Measurements from ENCODE around the gene FAM53A. TPM values are rescaled to one million over a fixed set of nuclear protein-coding genes. Genes with fewer than 3 reads are reported as not detected.

FAM53A gene
- total RNA-seq, 1 donor from 2014 or later: not detected

- DNase-seq (ENCODE audit: low spot score): no peak
Measured at GRCh38 chr4:1593881-1594345, 90.2 kb downstream of the FAM53A start.

DNA sequence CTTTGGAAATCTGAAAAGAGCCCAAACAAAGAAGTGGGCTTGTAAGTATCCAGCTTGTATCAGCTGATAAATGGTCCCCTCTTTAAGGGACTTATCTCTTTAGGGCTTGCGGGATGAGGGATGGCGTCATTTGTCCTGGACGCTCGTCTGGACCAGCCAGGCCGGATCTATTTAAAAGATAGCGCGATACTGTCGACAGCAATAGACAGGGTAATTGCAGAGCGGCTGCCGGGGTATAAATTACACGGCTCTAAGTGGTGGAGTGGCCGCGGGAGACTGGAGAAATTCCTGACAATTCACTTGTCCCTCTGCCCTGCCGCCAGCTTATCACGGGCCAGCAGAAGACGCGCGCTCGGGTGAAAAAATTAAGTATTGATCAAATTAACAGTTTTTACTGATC is 90.7 kb downstream of the FAM53A start:
- DNase-seq (ENCODE audit: low spot score): no peak

DNA sequence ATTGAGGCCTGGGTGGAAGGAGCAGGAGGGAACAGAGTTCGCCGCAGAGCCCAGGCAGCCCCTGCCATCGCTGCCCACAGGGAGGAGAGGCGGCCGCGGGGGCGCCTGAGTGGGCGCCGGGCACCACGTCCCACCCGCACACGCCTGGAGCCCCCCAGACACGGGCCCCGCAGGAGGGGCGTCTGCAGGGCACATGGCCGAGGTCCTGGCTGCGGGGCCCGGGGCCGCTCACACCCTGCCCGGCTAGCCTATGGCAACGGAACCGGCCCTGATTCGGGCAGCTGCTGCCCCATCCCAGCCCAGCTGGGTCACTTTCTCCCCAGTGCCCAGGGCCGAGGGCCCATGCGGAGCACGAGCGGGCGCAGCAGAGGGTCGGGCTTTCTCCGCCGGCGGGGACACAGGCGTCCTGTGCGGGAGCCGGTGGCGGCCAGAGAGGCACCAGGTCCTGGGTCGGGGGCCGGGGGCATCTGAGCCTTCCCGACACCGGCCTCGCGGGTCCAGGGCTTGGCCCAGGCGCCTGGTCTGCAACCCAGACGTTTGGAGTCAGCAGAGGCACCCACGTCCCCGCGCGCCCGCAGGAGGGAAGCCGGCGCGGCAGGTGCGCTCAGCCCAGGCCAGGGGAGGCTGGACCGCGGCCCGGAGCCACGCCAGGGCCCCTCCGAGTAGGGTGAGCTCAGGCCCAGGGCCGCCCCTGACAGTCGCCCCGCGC is 91.2 kb downstream of the FAM53A start:
- DNase-seq (ENCODE audit: low spot score): no peak

DNA sequence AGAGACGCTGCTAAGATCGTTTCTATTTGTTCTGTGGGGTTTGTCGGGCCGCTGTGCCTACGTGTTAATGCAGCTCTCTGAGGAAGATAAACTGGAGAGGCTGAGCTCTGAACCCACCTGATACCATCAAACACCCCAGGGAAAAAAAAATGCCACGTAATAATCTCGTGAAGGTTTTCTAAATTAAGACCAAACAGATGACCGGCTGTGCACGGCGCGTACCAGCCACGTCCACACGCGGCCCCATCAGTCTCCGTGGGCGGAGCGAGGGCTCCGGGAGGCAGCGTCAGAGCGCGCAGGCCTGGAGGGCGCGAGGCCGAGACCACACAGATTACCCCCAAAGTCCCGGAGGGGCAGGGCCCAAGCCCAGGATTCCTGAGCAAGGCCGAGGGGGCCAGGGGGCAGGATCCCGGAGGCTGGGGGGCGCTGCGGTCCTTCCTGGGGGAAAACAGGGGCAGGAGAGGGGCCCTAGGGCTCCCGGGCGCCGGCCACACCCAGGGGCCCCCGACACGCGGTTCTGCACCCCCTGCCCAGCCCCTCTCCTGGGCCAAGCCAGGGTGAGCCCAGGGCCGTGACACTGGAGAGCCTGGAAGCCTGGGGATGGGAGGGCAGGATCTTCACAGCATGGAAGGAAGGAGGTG is 91.9 kb downstream of the FAM53A start:
- DNase-seq (ENCODE audit: low spot score): no peak

DNA sequence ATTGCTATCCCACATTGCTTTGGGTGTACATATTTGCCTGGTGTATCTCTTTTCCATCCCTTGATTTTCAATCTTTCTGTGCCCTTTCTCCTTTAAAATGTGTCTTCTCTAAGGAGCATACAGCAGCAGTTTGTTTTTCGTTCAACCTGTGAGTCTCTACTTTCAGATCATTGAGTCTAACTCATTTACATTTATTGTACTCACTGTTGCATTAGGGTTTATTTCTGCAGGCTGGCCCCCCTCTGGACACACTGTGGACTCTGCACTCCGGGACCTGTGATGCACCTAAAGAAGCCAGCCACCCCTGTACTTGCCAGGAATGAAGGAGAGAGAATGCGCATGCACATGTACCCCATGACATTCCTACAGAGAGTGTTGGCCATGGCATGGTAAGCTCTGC is 93.0 kb downstream of the FAM53A start:
- no peak for DNase-seq (ENCODE audit: low spot score)

- DNase-seq (ENCODE audit: low spot score): no peak
Measured at GRCh38 chr4:1590244-1590643, 93.9 kb downstream of the FAM53A start.

Other genes starting within 250 kb of the FAM53A start
- 28.6 TPM for gene SLBP, start 28.0 kb upstream of the FAM53A start, total RNA-seq (ENCODE audit: insufficient read depth, low replicate concordance)
- gene TMEM129, start 37.0 kb upstream of the FAM53A start, total RNA-seq (ENCODE audit: insufficient read depth, low replicate concordance): 26.0 TPM
- 12.0 TPM for gene TACC3, start 37.2 kb upstream of the FAM53A start, total RNA-seq (ENCODE audit: insufficient read depth, low replicate concordance)
- gene FGFR3, start 109.0 kb upstream of the FAM53A start, total RNA-seq (ENCODE audit: insufficient read depth, low replicate concordance): 66.2 TPM
- 37.6 TPM for gene LETM1, start 171.8 kb upstream of the FAM53A start, total RNA-seq (ENCODE audit: insufficient read depth, low replicate concordance)
- 25.5 TPM for gene NSD2, start 187.1 kb upstream of the FAM53A start, total RNA-seq (ENCODE audit: insufficient read depth, low replicate concordance)

Data from umbilical cord (tissue), 2 donors.